Central memory CD8-positive, alpha-beta T cell (primary cell): Measurements from ENCODE around the gene RAN.

Source experiments
- ATAC-seq: fragments of 150-1000 bp; cut with Tn5 transposase; replicated peaks from 2 replicates; pipeline ENCODE4 v1.10.0; 2022; ENCODE audit warnings: mild to moderate bottlenecking, moderate FRiP score, moderate number of reproducible peaks; ENCODE audit not compliant: poor library complexity, severe bottlenecking; ENCODE audit errors: extremely low read depth
- DNase-seq, 2 donors: peaks; one replicate each; pipeline ENCODE4 v3.0.0; 2021; ENCODE audit warnings: low spot score in 2 of 2
- H3K27ac Mint-ChIP-seq: one replicate; pipeline ENCODE4 v1.8.0; 2022; ENCODE audit warnings: low read depth, mild to moderate bottlenecking, moderate library complexity, mixed read lengths
- H3K27me3 Mint-ChIP-seq: one replicate; pipeline ENCODE4 v1.8.0; 2022; ENCODE audit warnings: mixed read lengths
- H3K36me3 Mint-ChIP-seq: one replicate; pipeline ENCODE4 v1.8.0; 2022; ENCODE audit warnings: mild to moderate bottlenecking, moderate library complexity, mixed read lengths; ENCODE audit not compliant: insufficient read depth
- H3K4me1 Mint-ChIP-seq: one replicate; pipeline ENCODE4 v1.8.0; 2022; ENCODE audit warnings: mixed read lengths
- H3K4me3 Mint-ChIP-seq: one replicate; pipeline ENCODE4 v1.8.0; 2022; ENCODE audit warnings: mild to moderate bottlenecking, moderate library complexity, mixed read lengths
- H3K9me3 Mint-ChIP-seq: one replicate; pipeline ENCODE4 v1.8.0; 2022; ENCODE audit warnings: mixed read lengths

The RAN gene

GRCh38 chr12:130871286-130872178 is at the start of gene RAN:
Gene RAN (plus strand): TSS chr12:130872066. CDS start chr12:130872594, 528 bp downstream.
- H3K9me3 Mint-ChIP-seq = no peaks in the 10 kb centered on the region
- H3K4me1 Mint-ChIP-seq = peaks cover 38% of the 10 kb centered on the region
- H3K27me3 Mint-ChIP-seq = no peaks in the 10 kb centered on the region
- peak; percentile 76 for ATAC-seq
- peak within 1 kb of the TSS; percentile 94 for H3K27ac Mint-ChIP-seq
- peak; percentile 68 to 82 for DNase-seq
- H3K4me3 Mint-ChIP-seq = peak within 1 kb of the TSS; percentile 87
- H3K36me3 Mint-ChIP-seq = peaks cover 53% of the 10 kb centered on the region

GRCh38 chr12:130825771-130826150 is 46.1 kb upstream of the RAN start:
- H3K9me3 Mint-ChIP-seq = no peaks in the 10 kb centered on the region
- H3K4me1 Mint-ChIP-seq = peaks cover 5% of the 10 kb centered on the region
- DNase-seq (no peak), ATAC-seq (no peak)
- H3K27me3 Mint-ChIP-seq = no peaks in the 10 kb centered on the region
- no peak overlapping the region for H3K4me3 Mint-ChIP-seq
- peaks cover 11% of the 10 kb centered on the region for H3K36me3 Mint-ChIP-seq
- no peak overlapping the region for H3K27ac Mint-ChIP-seq

GRCh38 chr12:130826151-130826801 is 45.6 kb upstream of the RAN start:
- Mint-ChIP-seq H3K27ac (no peak overlapping the region), H3K9me3 (no peaks in the 10 kb centered on the region), H3K4me1 (peaks cover 5% of the 10 kb centered on the region), H3K36me3 (peaks cover 9% of the 10 kb centered on the region), H3K27me3 (no peaks in the 10 kb centered on the region), H3K4me3 (no peak overlapping the region)
- ATAC-seq (peak; percentile 92), DNase-seq (peak; percentile 35 to 59)

- Mint-ChIP-seq H3K27me3 (no peaks in the 10 kb centered on the region), H3K27ac (no peak overlapping the region), H3K36me3 (peaks cover 7% of the 10 kb centered on the region), H3K9me3 (no peaks in the 10 kb centered on the region), H3K4me3 (no peak overlapping the region), H3K4me1 (peaks cover 12% of the 10 kb centered on the region)
- no peak for ATAC-seq
- DNase-seq = no peak
Observed at GRCh38 chr12:130827432-130827831, 44.4 kb upstream of the RAN start.

- ATAC-seq = no peak
- no peak overlapping the region for H3K4me3 Mint-ChIP-seq
- H3K27me3 Mint-ChIP-seq = no peaks in the 10 kb centered on the region
- H3K9me3 Mint-ChIP-seq = no peaks in the 10 kb centered on the region
- peaks cover 4% of the 10 kb centered on the region for H3K36me3 Mint-ChIP-seq
- peaks cover 25% of the 10 kb centered on the region for H3K4me1 Mint-ChIP-seq
- H3K27ac Mint-ChIP-seq = no peak overlapping the region
- no peak for DNase-seq
Observed at GRCh38 chr12:130828895-130829294, 43.0 kb upstream of the RAN start.

GRCh38 chr12:130829391-130830245 is 42.2 kb upstream of the RAN start:
- no peaks in the 10 kb centered on the region for H3K9me3 Mint-ChIP-seq

GRCh38 chr12:130830246-130830551 is 41.7 kb upstream of the RAN start:
- ATAC-seq = no peak
- no peak overlapping the region for H3K4me3 Mint-ChIP-seq
- peaks cover 30% of the 10 kb centered on the region for H3K4me1 Mint-ChIP-seq
- DNase-seq = no peak
- H3K36me3 Mint-ChIP-seq = peaks cover 4% of the 10 kb centered on the region
- no peaks in the 10 kb centered on the region for H3K9me3 Mint-ChIP-seq
- H3K27me3 Mint-ChIP-seq = no peaks in the 10 kb centered on the region
- peak overlapping the region; percentile 64 for H3K27ac Mint-ChIP-seq

More at GRCh38 chr12:130829391-130830245, 42.2 kb upstream of the RAN start:
- no peaks in the 10 kb centered on the region for H3K27me3 Mint-ChIP-seq
- no peak overlapping the region for H3K4me3 Mint-ChIP-seq
- peak overlapping the region; percentile 64 for H3K27ac Mint-ChIP-seq
- peaks cover 4% of the 10 kb centered on the region for H3K36me3 Mint-ChIP-seq
- ATAC-seq = no peak
- peaks cover 30% of the 10 kb centered on the region for H3K4me1 Mint-ChIP-seq
- DNase-seq = no peak

GRCh38 chr12:130831246-130831645 is 40.6 kb upstream of the RAN start:
- DNase-seq = no peak
- no peaks in the 10 kb centered on the region for H3K9me3 Mint-ChIP-seq
- no peak overlapping the region for H3K27ac Mint-ChIP-seq
- no peak overlapping the region for H3K4me3 Mint-ChIP-seq
- H3K36me3 Mint-ChIP-seq = peaks cover 1% of the 10 kb centered on the region
- H3K4me1 Mint-ChIP-seq = peaks cover 30% of the 10 kb centered on the region
- no peak for ATAC-seq
- H3K27me3 Mint-ChIP-seq = no peaks in the 10 kb centered on the region

- Mint-ChIP-seq H3K4me3 (no peak overlapping the region), H3K27ac (no peak overlapping the region), H3K9me3 (no peaks in the 10 kb centered on the region), H3K36me3 (no peaks in the 10 kb centered on the region), H3K27me3 (no peaks in the 10 kb centered on the region), H3K4me1 (peaks cover 30% of the 10 kb centered on the region)
- DNase-seq = no peak
- ATAC-seq = no peak
Observed at GRCh38 chr12:130831876-130832405, 39.9 kb upstream of the RAN start.

- Mint-ChIP-seq H3K4me3 (no peak overlapping the region), H3K27me3 (no peaks in the 10 kb centered on the region), H3K36me3 (no peaks in the 10 kb centered on the region), H3K4me1 (peaks cover 30% of the 10 kb centered on the region), H3K27ac (no peak overlapping the region), H3K9me3 (no peaks in the 10 kb centered on the region)
- ATAC-seq (no peak), DNase-seq (no peak)
Observed at GRCh38 chr12:130832561-130833209, 39.2 kb upstream of the RAN start.

- Mint-ChIP-seq H3K36me3 (no peaks in the 10 kb centered on the region), H3K9me3 (no peaks in the 10 kb centered on the region), H3K27ac (no peak overlapping the region), H3K4me3 (no peak overlapping the region), H3K27me3 (no peaks in the 10 kb centered on the region), H3K4me1 (peaks cover 47% of the 10 kb centered on the region)
- no peak for ATAC-seq
- no peak for DNase-seq
Observed at GRCh38 chr12:130835011-130835410, 36.9 kb upstream of the RAN start.

- no peak for DNase-seq
- Mint-ChIP-seq H3K4me1 (peaks cover 44% of the 10 kb centered on the region), H3K27me3 (no peaks in the 10 kb centered on the region), H3K9me3 (no peaks in the 10 kb centered on the region), H3K4me3 (no peak overlapping the region), H3K27ac (no peak overlapping the region), H3K36me3 (no peaks in the 10 kb centered on the region)
- ATAC-seq = no peak
Observed at GRCh38 chr12:130835436-130835835, 36.4 kb upstream of the RAN start.
